Psoas muscle (tissue), 8 donors: ENCODE measurements around the gene SHFL. TPM values are rescaled to one million over a fixed set of nuclear protein-coding genes. Genes with fewer than 3 reads are reported as not detected.
A peak's percentile ranks its signal among the peaks of the same experiment; 100 is the strongest.

Experiments
- ATAC-seq, 4 donors: fragments of 200-7000 bp; cut with Tn5 transposase; one replicate each; pipeline ENCODE4 v1.9.1; 2020; ENCODE audit warnings: moderate library complexity in 3 of 4, mild to moderate bottlenecking in 2 of 4
- DNase-seq, 2 donors: peaks; one replicate each; pipeline ENCODE4 v3.0.0-alpha.2; 2020
- H3K27ac ChIP-seq: fragments of 200-600 bp; one replicate; pipeline ENCODE4 v1.8.0; 2022
- H3K27me3 ChIP-seq, 3 donors: fragments of 200-600 bp in 1 of 3; one replicate each; pipeline versions ENCODE4 v1.6.1 to v1.8.0; 2013 to 2022; ENCODE audit warnings: low read length in 2 of 3, mild to moderate bottlenecking in 2 of 3, moderate library complexity in 1 of 3; ENCODE audit not compliant: insufficient read depth in 3 of 3
- H3K36me3 ChIP-seq, 2 donors: fragments of 200-600 bp in 1 of 2; one replicate each; pipeline versions ENCODE4 v1.6.1 to v1.8.0; 2013 to 2022; ENCODE audit warnings: low read depth in 1 of 2, mild to moderate bottlenecking in 1 of 2, moderate library complexity in 1 of 2; ENCODE audit not compliant: insufficient read depth in 1 of 2
- H3K4me1 ChIP-seq: fragments of 200-600 bp; one replicate; pipeline ENCODE4 v1.8.0; 2022
- H3K4me3 ChIP-seq: fragments of 200-600 bp; one replicate; pipeline ENCODE4 v1.8.0; 2022; ENCODE audit warnings: mild to moderate bottlenecking
- H3K9me3 ChIP-seq: fragments of 200-600 bp; one replicate; pipeline ENCODE4 v1.8.0; 2022
- CTCF ChIP-seq: fragments of 200-600 bp; IDR thresholded peaks from one replicate; pipeline ENCODE4 v1.8.0; 2022; ENCODE audit warnings: antibody characterized with exemption
- WGBS, 3 donors: extraction: QIAGEN DNeasy Blood & Tissue Kit; methylation state at CpG; one replicate each; pipeline versions ENCODE4 v1.1.6 to v1.1.7; 2013; 5-methylcytosine and 5-hydroxymethylcytosine counted together
- intact Hi-C, 2 donors: fragments of 100-400 bp; cut with DNase I; formaldehyde crosslinking; loops; one replicate each; pipeline versions ENCODE4 v1.11.0 to v1.14.2; 2022
- polyA plus RNA-seq, 3 donors: library from polyadenylated mRNA; stranded (reverse); fragments of 200-250 nt; gene quantifications; one replicate each; pipeline ENCODE4 v1.2.3, GENCODE V29; 2013
- total RNA-seq, 4 donors: library from RNA; stranded (reverse); fragmentation: NEBNext Ultra II Directional in 2 of 4; extraction: Animal tissue kit (Norgen Biotek cat#: 25700) in 2 of 4; gene quantifications; one replicate each; pipeline versions ENCODE4 v1.2.1 to v1.2.4, GENCODE V29; 2021 to 2023
- donor health status: healthy with polysubstance abuse.
- donor health status: DM: no; HTN: no; CAD: no; lungs with moderate emphysema.
- donor health status: Bipolar disorder and iron deficiency.
- donor health status: healthy.
- donor health status: DM: yes; HTN: yes; CAD: no.
- donor health status: DM: no; HTN: no; CAD: no.
- donor health status: DM: no; HTN: no; CAD: no.
- donor health status: DM: yes; HTN: yes; CAD: no.

The SHFL gene
- total and polyA plus RNA-seq, 7 donors: 2.9 to 5.7 (median 3.7) TPM

DNA sequence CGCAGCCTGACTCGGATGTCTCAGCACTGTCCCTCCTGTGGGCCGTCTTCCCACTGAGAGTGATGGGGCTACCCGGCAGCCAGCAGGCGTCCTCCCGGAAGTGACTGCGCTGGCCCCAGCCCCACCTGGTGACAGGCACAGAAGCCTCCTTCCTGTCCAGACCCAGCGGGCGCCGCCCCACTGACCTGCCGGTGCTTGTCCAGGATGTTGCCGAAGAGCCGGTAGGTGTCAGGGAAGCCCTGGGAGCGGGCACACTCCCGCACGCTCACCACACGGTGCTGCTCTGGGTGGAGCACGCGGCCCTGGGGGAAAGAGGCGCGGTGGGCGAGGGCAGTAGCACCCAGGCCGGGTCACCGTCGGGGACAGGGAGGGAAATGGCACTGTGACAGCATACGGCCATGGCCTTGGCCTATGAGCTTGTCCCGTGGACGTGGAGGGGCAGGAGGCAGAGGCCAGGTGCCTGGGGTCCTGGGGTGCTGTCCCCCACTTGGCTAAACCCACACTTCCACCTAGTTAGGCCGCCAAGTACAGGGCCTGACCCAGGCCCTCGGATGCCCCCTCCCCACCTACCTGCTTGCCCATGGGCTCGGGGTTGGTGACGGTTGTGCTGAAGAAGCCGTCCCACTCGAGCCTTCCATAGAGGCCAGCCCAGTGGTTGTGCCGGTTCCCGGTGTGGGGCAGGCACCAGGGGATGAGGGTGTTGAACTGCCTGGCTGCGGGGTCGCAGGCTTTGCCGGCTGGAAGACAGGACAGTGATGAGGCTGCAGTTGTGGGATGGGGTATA is 49.6 kb downstream of the SHFL start:
- DNase-seq: no peak
- peaks cover 3 to 87% of the 10 kb centered on the region in 2 donors for H3K36me3 ChIP-seq

DNA sequence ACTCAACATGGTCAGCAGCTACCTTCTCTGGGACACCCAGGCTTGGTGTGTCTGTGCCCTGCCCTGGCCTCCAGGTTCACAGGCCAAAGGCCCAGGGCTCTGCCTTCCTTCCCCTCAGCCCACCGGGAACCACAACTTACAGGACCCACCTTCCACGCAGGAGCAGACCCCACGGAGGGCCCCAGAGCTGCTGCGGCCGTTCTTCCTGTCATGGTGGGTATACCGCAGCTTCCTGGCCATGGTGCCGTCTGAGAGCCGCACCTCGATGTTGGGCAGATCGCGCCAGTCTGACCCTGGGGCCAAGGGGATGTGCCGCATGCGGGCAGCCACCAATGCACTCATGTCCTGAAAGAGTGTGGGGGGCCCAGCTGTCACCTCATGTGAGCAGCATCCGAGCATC is 50.8 kb downstream of the SHFL start:
- intact Hi-C loops: no loop called here
- Histone ChIP-seq H3K9me3 (no peaks in the 10 kb centered on the region), H3K4me1 (no peaks in the 10 kb centered on the region), H3K36me3 (peaks cover 3 to 95% of the 10 kb centered on the region in 2 donors), H3K27ac (no peak overlapping the region), H3K27me3 (no peaks in the 10 kb centered on the region), H3K4me3 (no peak overlapping the region)
- ATAC-seq (no peak), DNase-seq (no peak)
- no peak for TF ChIP-seq CTCF
- WGBS, 3 donors: 93 to 96% (median 95%) methylated on average over 14 of the region's 14 CpGs

More for the DNA sequence above, 49.6 kb downstream of the SHFL start:
- H3K27me3 ChIP-seq: no peaks in the 10 kb centered on the region
- no peak overlapping the region for H3K4me3 ChIP-seq
- WGBS, 3 donors: 91 to 93% (median 92%) methylated on average over 39 of the region's 39 CpGs
- H3K27ac ChIP-seq: no peak overlapping the region
- H3K4me1 ChIP-seq: no peaks in the 10 kb centered on the region
- no peak for ATAC-seq
- no peaks in the 10 kb centered on the region for H3K9me3 ChIP-seq
- intact Hi-C loops: no loop called here
- TF ChIP-seq CTCF: no peak

DNA sequence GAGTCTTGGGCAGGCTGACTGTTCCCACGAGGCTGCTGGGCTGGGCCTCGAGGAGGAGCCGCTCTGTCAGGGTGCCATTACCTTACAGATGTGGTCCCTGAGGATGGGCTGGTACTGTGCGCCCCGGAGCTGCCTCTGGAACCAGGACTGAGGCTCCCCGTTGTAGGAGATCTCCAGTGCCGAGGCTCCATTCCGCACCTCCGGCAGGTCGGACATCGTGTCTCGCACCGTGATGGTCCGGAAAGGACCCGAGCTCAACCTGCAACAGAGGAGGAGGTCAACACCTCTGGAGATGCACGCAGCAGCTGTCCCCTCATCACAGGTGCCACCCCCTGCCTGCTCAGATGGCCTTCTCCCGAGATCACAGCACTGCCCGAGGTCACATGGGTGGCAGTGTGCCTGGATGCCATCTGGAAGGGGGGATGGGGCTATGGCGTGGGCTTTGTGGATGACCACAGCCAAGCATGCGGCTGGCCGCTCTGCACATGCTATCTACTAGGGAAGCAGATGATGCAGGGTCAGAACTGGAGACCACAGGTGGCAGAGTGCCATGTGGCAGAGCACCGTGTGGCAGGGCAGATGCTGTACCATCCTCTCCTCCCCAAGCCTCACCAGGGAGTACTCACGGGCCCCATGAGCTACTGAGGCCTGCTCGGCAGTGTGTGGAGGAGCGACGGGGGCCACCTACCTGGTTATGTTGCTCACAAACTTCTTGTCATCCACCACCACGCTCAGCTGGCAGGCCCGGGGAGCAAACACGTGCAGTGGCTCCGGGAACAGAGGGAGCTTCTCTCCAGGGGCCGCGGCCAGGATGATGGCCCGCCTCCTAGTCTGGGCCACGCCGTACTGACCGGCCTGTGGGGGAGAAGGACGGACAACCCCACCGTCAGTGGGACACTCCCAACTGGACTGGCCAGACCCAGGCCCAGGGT is 51.9 kb downstream of the SHFL start:
- Histone ChIP-seq H3K9me3 (no peaks in the 10 kb centered on the region), H3K27me3 (no peaks in the 10 kb centered on the region), H3K4me3 (no peak overlapping the region), H3K36me3 (peaks cover 3 to 95% of the 10 kb centered on the region in 2 donors), H3K4me1 (no peaks in the 10 kb centered on the region), H3K27ac (no peak overlapping the region)
- intact Hi-C loops: no loop called here
- DNase-seq: no peak
- WGBS, 3 donors: 58 to 67% (median 61%) methylated on average over 38 of the region's 38 CpGs
- ATAC-seq: peak in 3 of 4 donors; percentile 52 to 80 (median 54)
- no peak for TF ChIP-seq CTCF

GRCh38 chr19:10138879-10139795 is 53.0 kb downstream of the SHFL start:
- Histone ChIP-seq H3K27ac (no peak overlapping the region), H3K36me3 (peaks cover 0 to 95% of the 10 kb centered on the region in 2 donors), H3K4me3 (no peak overlapping the region), H3K27me3 (no peaks in the 10 kb centered on the region), H3K9me3 (no peaks in the 10 kb centered on the region), H3K4me1 (no peaks in the 10 kb centered on the region)
- no peak for ATAC-seq
- 93 to 95% (median 93%) methylated on average over 27 of the region's 27 CpGs for WGBS, 3 donors
- DNase-seq: no peak
- intact Hi-C loops: no loop called here
- TF ChIP-seq CTCF: no peak
